Central memory CD8-positive, alpha-beta T cell (primary cell): ENCODE data around the gene SRP19.

Experiments
- ATAC-seq: fragments of 150-1000 bp; cut with Tn5 transposase; replicated peaks from 2 replicates; pipeline ENCODE4 v1.10.0; 2022; ENCODE audit warnings: mild to moderate bottlenecking, moderate FRiP score, moderate number of reproducible peaks; ENCODE audit not compliant: poor library complexity, severe bottlenecking; ENCODE audit errors: extremely low read depth
- DNase-seq, 2 donors: peaks; one replicate each; pipeline ENCODE4 v3.0.0; 2021; ENCODE audit warnings: low spot score in 2 of 2
- H3K27ac Mint-ChIP-seq: one replicate; pipeline ENCODE4 v1.8.0; 2022; ENCODE audit warnings: low read depth, mild to moderate bottlenecking, moderate library complexity, mixed read lengths
- H3K27me3 Mint-ChIP-seq: one replicate; pipeline ENCODE4 v1.8.0; 2022; ENCODE audit warnings: mixed read lengths
- H3K36me3 Mint-ChIP-seq: one replicate; pipeline ENCODE4 v1.8.0; 2022; ENCODE audit warnings: mild to moderate bottlenecking, moderate library complexity, mixed read lengths; ENCODE audit not compliant: insufficient read depth
- H3K4me1 Mint-ChIP-seq: one replicate; pipeline ENCODE4 v1.8.0; 2022; ENCODE audit warnings: mixed read lengths
- H3K4me3 Mint-ChIP-seq: one replicate; pipeline ENCODE4 v1.8.0; 2022; ENCODE audit warnings: mild to moderate bottlenecking, moderate library complexity, mixed read lengths
- H3K9me3 Mint-ChIP-seq: one replicate; pipeline ENCODE4 v1.8.0; 2022; ENCODE audit warnings: mixed read lengths

The SRP19 gene

DNA sequence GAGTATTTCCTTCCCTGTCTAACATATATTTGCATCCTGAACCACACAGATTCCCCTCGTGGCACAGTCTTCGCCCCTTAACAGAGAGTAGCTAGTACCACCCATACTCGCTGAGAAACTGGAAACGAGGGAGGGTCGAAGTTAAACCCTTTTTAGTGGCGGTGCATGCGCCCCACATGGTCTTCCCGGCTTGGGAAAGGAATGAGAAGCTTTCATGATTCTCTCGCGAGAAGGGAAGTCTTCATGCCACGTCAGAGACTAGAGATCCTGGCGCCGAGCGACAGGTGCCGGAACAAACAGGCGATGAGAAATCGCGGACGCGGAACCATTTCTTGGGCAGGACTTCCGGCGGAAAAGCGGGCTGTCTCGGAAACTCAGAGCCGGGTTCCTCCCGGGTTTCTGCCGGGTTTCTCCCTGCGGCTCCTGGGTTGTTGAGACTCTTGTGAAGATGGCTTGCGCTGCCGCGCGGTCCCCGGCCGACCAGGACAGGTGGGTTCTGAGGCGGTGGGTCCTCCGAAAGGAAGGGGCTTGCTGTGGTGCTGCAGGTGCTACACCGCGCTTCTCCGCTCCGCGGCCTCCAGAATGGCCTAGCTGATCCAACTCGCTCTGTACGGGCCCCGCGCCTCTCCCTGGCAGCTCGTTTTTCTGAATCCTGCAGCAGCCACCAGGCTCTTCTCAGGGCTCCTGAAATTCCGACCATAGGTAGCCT is at the start of gene SRP19:
Gene SRP19 (plus strand): TSS at position 359 of the 709 bp plus-strand sequence. CDS start 90 bp downstream, at position 449.
- Mint-ChIP-seq H3K9me3 (no peaks in the 10 kb centered on the region), H3K36me3 (peaks cover 25% of the 10 kb centered on the region), H3K4me3 (peak within 1 kb of the TSS; percentile 91), H3K27me3 (peaks cover 19% of the 10 kb centered on the region), H3K4me1 (peaks cover 21% of the 10 kb centered on the region), H3K27ac (peak within 1 kb of the TSS; percentile 94)
- DNase-seq = peak; percentile 85
- ATAC-seq = peak; percentile 95

DNA sequence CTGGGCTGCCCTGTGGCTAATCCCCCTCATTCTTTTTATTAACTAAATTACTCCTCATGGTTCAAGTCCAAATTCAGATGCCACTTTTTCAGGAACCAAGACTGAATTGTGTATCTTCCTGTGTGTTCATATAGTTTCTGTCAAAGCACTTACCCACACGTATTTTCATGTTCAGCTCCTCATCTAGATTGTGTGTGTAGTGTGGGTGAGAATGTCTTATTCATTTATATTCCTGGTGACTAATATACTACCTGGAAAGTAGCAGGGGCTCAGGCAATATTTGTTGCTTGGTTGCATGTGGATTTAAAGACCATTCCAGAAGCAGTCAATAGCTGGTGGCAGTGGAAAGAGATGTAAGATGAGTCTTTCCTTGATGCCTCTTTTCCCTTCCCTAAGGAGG is 48.5 kb upstream of the SRP19 start:
- no peaks in the 10 kb centered on the region for H3K9me3 Mint-ChIP-seq
- ATAC-seq (no peak), DNase-seq (no peak)
- H3K36me3 Mint-ChIP-seq = peaks cover 11% of the 10 kb centered on the region
- peak overlapping the region; percentile 11 for H3K27ac Mint-ChIP-seq
- peaks cover 9% of the 10 kb centered on the region for H3K4me1 Mint-ChIP-seq
- H3K4me3 Mint-ChIP-seq = no peak overlapping the region
- no peaks in the 10 kb centered on the region for H3K27me3 Mint-ChIP-seq

DNA sequence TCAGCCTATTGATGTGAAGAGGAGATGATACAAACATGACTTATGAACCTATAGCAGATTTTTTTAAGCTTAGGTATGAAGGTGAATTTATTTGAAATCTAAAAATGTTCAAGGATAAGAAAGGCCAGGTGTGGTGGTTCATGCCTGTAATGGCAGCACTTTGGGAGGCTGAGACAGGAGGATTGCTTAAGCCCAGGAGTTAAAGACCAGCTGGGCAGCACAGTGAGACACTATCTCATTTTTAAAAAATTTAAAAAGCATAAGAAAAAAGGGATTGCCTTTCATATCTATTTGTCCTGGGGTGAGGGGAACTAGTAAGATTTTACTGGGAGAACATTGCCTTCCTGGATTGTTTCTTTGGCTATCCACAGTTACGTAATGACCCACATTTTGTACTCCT is 40.8 kb upstream of the SRP19 start:
- H3K36me3 Mint-ChIP-seq = peaks cover 38% of the 10 kb centered on the region
- no peaks in the 10 kb centered on the region for H3K27me3 Mint-ChIP-seq
- DNase-seq = no peak
- peaks cover 4% of the 10 kb centered on the region for H3K4me1 Mint-ChIP-seq
- no peak for ATAC-seq
- no peak overlapping the region for H3K27ac Mint-ChIP-seq
- no peak overlapping the region for H3K4me3 Mint-ChIP-seq
- no peaks in the 10 kb centered on the region for H3K9me3 Mint-ChIP-seq

DNA sequence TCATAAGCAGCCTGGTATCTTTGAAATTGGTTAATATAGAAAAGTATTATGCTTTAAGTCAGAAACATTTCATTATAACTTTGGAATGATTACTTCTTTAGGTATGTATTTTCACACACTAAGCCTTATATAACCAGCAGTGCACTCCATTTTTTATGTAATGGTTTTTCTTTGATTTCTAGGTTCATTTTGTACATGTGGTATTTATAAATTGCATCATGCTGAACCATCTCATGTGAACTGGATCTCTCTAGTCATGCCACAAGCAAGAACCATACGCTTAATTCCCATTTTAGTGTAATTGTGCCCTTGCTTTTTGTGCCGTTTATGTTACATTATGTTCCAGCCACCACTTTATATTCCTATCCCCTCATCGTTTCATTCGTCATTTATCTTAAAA is 38.6 kb upstream of the SRP19 start:
- Mint-ChIP-seq H3K36me3 (peaks cover 37% of the 10 kb centered on the region), H3K4me3 (no peak overlapping the region), H3K9me3 (no peaks in the 10 kb centered on the region), H3K27ac (peak overlapping the region; percentile 38), H3K27me3 (no peaks in the 10 kb centered on the region), H3K4me1 (no peaks in the 10 kb centered on the region)
- DNase-seq = no peak
- no peak for ATAC-seq

DNA sequence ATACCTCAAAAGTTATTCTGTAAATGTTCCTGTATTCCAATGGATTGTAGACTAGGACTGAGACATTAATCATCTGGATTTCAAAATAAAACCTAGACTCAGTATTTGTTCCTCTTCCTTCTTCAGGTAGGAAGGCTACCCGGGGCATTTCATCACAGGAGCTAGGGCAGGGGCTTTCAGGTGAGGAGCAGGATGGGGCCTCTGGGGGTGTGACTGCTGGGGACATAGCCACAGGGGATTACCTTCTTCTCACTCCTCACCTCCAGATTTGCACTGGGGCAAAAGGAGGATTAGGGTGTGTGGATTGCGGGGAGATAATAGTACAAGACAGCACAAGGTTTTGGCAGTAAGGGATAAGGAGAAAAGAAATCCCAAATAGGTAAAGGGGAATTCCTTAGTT is 37.9 kb upstream of the SRP19 start:
- peak overlapping the region; percentile 38 for H3K27ac Mint-ChIP-seq

DNA sequence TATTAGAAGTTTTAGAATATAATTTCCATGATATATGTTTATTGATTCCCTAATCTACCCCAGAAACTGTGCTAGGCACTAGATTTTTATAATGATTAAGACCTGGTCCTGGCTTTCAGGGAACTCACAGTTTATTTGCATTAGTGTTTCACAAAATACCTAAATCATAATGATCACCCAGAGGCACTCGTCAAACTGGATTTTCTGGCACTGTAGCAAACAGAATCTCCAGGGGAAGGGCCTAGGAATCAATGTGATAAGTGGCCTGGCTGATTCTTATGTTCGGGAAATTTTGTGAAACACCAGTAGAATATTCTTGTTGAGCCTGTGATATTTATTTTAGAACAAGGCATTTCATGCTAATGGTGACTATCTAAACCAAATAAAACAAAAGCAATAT is 37.4 kb upstream of the SRP19 start:
- Mint-ChIP-seq H3K27me3 (no peaks in the 10 kb centered on the region), H3K9me3 (no peaks in the 10 kb centered on the region), H3K4me1 (no peaks in the 10 kb centered on the region), H3K36me3 (peaks cover 35% of the 10 kb centered on the region), H3K27ac (peak overlapping the region; percentile 38), H3K4me3 (no peak overlapping the region)
- DNase-seq (no peak), ATAC-seq (no peak)

More for the DNA sequence above, 37.9 kb upstream of the SRP19 start:
- no peaks in the 10 kb centered on the region for H3K4me1 Mint-ChIP-seq
- no peaks in the 10 kb centered on the region for H3K9me3 Mint-ChIP-seq
- H3K36me3 Mint-ChIP-seq = peaks cover 37% of the 10 kb centered on the region
- ATAC-seq = no peak
- H3K27me3 Mint-ChIP-seq = no peaks in the 10 kb centered on the region
- no peak for DNase-seq
- no peak overlapping the region for H3K4me3 Mint-ChIP-seq

DNA sequence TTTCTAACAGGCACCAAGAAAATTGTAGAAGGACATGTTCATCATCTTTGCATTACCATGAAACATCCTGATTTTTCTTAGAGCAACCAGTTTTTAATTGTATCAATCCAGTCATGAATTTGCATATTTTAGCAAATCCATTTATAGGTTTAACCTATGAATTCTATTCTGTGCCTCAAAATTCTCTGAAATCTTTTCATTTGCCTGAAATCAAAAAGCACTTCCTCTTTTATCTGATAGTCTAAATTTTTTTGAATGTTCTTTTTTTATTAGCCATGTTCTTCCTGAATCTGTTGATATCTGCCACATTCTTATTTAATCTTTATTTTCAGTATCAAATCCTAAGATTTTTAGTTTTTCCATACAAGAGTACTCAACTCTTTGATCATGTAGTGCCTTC is 36.9 kb upstream of the SRP19 start:
- Mint-ChIP-seq H3K4me3 (no peak overlapping the region), H3K4me1 (no peaks in the 10 kb centered on the region), H3K36me3 (peaks cover 36% of the 10 kb centered on the region), H3K27me3 (no peaks in the 10 kb centered on the region), H3K9me3 (no peaks in the 10 kb centered on the region), H3K27ac (no peak overlapping the region)
- ATAC-seq (no peak), DNase-seq (no peak)

DNA sequence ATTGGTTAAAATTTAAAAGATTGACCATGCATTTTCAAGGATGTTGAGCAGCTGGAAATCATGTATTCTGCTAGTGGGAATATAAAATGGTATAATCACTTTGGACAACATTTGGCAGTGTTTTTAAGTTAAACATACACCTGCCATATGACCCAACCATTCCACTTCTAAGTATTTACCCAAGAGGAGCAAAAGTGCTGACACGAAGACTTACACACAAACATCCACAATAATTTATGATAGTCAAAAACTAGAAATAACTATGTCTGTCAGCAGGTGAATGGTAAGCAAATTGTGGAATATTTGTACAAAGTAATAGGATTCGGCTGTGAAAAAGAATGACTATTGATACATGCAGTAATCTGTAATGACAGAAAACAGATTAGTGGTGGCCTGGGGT is 30.7 kb upstream of the SRP19 start:
- Mint-ChIP-seq H3K4me1 (peaks cover 7% of the 10 kb centered on the region), H3K36me3 (peaks cover 32% of the 10 kb centered on the region), H3K9me3 (no peaks in the 10 kb centered on the region), H3K4me3 (no peak overlapping the region), H3K27ac (no peak overlapping the region), H3K27me3 (no peaks in the 10 kb centered on the region)
- ATAC-seq = no peak
- DNase-seq = no peak

DNA sequence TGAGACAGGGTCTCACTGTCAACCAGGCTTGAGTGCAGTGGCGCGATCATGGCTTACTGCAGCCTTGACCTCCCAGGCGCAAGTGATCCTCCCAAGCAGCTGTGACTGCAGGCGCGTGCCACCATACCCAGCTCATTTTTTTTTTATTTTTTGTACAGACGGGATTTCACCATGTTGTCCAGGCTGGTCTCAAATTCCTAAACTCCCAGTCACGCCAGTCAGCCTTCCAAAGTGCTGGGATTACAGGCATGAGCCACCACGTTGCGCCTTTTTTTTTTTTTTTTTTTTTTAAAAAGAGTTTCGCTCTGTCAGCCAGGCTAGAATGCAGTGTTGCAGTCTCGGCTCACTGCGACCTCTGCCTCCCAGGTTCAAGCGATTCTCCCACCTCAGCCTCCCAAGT is 27.1 kb upstream of the SRP19 start:
- DNase-seq = no peak
- peaks cover 7% of the 10 kb centered on the region for H3K4me1 Mint-ChIP-seq
- no peaks in the 10 kb centered on the region for H3K9me3 Mint-ChIP-seq
- peaks cover 34% of the 10 kb centered on the region for H3K36me3 Mint-ChIP-seq
- no peaks in the 10 kb centered on the region for H3K27me3 Mint-ChIP-seq
- H3K4me3 Mint-ChIP-seq = no peak overlapping the region
- ATAC-seq = no peak
- H3K27ac Mint-ChIP-seq = no peak overlapping the region

DNA sequence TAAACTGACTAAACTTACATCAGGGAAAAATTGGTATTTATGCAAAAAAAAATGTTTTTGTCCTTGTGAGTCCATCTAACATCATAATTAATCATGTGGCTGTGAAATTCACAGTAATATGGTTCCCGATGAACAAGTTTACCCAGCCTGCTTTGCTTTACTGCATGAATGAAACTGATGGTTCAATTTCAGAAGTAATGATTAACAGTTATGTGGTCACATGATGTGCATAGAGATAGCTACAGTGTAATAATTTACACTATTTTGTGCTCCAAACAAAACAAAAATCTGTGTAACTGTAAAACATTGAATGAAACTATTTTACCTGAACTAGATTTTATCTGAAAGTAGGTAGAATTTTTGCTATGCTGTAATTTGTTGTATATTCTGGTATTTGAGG is 16.6 kb upstream of the SRP19 start:
- Mint-ChIP-seq H3K9me3 (no peaks in the 10 kb centered on the region), H3K4me1 (peaks cover 7% of the 10 kb centered on the region), H3K27ac (no peak overlapping the region), H3K4me3 (no peak overlapping the region), H3K27me3 (no peaks in the 10 kb centered on the region), H3K36me3 (peaks cover 7% of the 10 kb centered on the region)
- ATAC-seq (no peak), DNase-seq (no peak)

DNA sequence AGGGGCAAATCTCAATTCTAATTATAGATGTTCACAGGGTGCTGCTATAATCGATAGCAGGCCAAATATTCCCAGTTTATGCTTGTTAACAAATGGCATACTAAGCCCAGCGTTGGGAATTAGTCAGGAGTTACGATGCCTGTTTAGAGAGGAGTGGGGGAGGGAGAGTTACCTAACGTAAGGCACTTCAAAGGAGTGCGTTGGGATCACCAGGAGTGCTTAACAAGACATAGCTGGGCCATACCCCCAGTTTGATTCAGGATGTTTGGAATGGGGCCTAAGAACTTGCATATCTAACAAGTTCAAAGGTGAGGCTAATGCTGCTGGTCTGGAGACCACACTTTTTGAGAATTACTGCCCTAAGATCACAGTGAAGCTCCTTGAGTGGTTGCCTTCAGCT is 14.5 kb upstream of the SRP19 start:
- Mint-ChIP-seq H3K4me1 (peaks cover 7% of the 10 kb centered on the region), H3K36me3 (peaks cover 7% of the 10 kb centered on the region), H3K27ac (no peak overlapping the region), H3K4me3 (no peak overlapping the region), H3K27me3 (no peaks in the 10 kb centered on the region), H3K9me3 (no peaks in the 10 kb centered on the region)
- ATAC-seq = no peak
- DNase-seq = no peak

DNA sequence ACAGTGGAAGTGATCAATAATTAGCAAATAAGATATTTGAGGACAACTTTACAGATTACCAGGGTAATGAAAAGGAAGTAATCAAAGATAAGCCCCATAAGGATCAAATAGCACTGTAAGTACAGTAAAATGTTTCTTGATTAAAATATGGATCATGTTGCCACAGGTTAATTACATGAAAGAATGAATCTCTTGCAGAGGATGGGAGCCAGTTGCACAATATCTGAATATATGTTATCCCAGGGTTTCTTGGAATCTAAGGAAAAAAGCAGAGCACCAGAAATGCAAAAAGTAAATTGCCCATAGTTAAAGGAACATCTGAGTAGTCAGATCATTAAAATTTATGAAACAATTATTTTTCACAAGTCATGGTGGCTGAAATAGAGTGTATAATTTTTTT is 13.8 kb upstream of the SRP19 start:
- H3K4me3 Mint-ChIP-seq = no peak overlapping the region
- peaks cover 7% of the 10 kb centered on the region for H3K36me3 Mint-ChIP-seq
- DNase-seq (no peak), ATAC-seq (no peak)
- peaks cover 7% of the 10 kb centered on the region for H3K4me1 Mint-ChIP-seq
- H3K27me3 Mint-ChIP-seq = no peaks in the 10 kb centered on the region
- no peak overlapping the region for H3K27ac Mint-ChIP-seq
- no peaks in the 10 kb centered on the region for H3K9me3 Mint-ChIP-seq

DNA sequence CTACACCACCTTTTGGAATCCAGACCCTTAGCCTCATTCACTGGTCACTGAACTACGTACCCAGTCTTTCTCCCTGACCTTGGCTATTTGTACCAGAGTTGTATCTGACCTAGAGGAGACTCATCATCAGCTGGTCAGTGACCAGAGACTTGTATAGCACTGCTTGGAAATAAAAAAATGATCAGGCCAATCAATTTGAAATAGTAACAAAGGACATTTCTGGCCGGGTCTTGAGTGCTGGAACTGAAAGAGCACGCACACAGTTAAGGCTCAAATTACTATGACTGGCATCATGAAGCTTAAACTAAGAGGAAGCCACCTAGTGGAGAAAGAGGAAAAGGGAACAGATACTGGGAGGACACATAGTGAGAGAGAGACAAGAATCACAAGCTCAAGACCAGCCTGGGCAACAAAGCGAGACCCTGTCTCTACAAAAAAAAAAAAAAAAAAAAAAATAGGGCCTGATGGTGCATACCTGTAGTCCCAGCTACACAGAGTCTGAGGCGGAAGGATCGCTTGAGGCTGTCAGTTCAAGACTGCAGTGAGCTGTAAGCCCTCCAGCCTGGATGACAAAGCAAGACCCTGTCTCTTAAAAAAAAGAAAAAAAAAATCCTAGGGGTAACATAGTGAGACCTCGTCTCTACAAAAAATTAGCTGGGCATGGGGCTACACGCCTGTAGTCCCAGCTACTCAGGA is 12.8 kb upstream of the SRP19 start:
- Mint-ChIP-seq H3K36me3 (peaks cover 2% of the 10 kb centered on the region), H3K27ac (no peak overlapping the region), H3K27me3 (no peaks in the 10 kb centered on the region), H3K4me3 (no peak overlapping the region), H3K4me1 (peaks cover 7% of the 10 kb centered on the region), H3K9me3 (no peaks in the 10 kb centered on the region)
- ATAC-seq (peak; percentile 90), DNase-seq (no peak)
